IgD-negative memory B cell (primary cell): Measurements from ENCODE around the gene OR14A2. TPM values are rescaled to one million over a fixed set of nuclear protein-coding genes. Genes with fewer than 3 reads are reported as not detected.
"Not testable (repeated sequence)": the region's sequence is repeated elsewhere in the genome, so short reads cannot be mapped to it uniquely, and the experiment has no call there.

ENCODE experiments used
- H3K27ac Mint-ChIP-seq, 3 donors: one replicate each; pipeline ENCODE4 v1.8.0; 2020 to 2022; ENCODE audit warnings: mild to moderate bottlenecking in 3 of 3, mixed read lengths in 3 of 3, moderate library complexity in 1 of 3
- H3K27me3 Mint-ChIP-seq: one replicate; pipeline ENCODE4 v1.8.0; 2021; ENCODE audit warnings: mixed read lengths
- H3K36me3 Mint-ChIP-seq: one replicate; pipeline ENCODE4 v1.8.0; 2020; ENCODE audit warnings: mild to moderate bottlenecking, mixed read lengths
- H3K4me1 Mint-ChIP-seq, 3 donors: one replicate each; pipeline ENCODE4 v1.8.0; 2020 to 2022; ENCODE audit warnings: mixed read lengths in 3 of 3, mild to moderate bottlenecking in 1 of 3
- H3K4me3 Mint-ChIP-seq, 4 donors: one replicate each; pipeline ENCODE4 v1.8.0; 2020 to 2022; ENCODE audit warnings: mild to moderate bottlenecking in 4 of 4, mixed read lengths in 4 of 4, moderate library complexity in 3 of 4
- H3K9me3 Mint-ChIP-seq, 3 donors: one replicate each; pipeline ENCODE4 v1.8.0; 2020 to 2021; ENCODE audit warnings: mixed read lengths in 3 of 3, mild to moderate bottlenecking in 1 of 3
- polyA plus RNA-seq: library from polyadenylated mRNA; unstranded; fragments of 300-500 nt; fragmentation: Illumina TruSeq; gene quantifications from one replicate; pipeline ENCODE4 v1.2.3, GENCODE V29; 2021

The OR14A2 gene
- polyA plus RNA-seq, result not detected

GRCh38 chr1:247748041-247748440, at the start of gene OR14A2:
Gene OR14A2 (minus strand): TSS chr1:247748141.
- peaks cover 1% of the 10 kb centered on the region for H3K36me3 Mint-ChIP-seq
- H3K9me3 Mint-ChIP-seq, result peaks cover 0 to 7% (median 0%) of the 10 kb centered on the region in 3 donors

GRCh38 chr1:247797518-247797917, 49.6 kb upstream of the OR14A2 start:
- H3K36me3 Mint-ChIP-seq, result no peaks in the 10 kb centered on the region
- no peak overlapping the region for H3K27ac Mint-ChIP-seq
- peaks cover 0 to 2% (median 2%) of the 10 kb centered on the region in 3 donors for H3K9me3 Mint-ChIP-seq
- no peaks in the 10 kb centered on the region for H3K27me3 Mint-ChIP-seq
- no peaks in the 10 kb centered on the region for H3K4me1 Mint-ChIP-seq
- H3K4me3 Mint-ChIP-seq, result no peak overlapping the region

More at GRCh38 chr1:247748041-247748440, at the start of gene OR14A2:
- Mint-ChIP-seq H3K4me1 (no peaks in the 10 kb centered on the region), H3K27me3 (peaks cover 1% of the 10 kb centered on the region), H3K27ac (no peak within 1 kb of the TSS), H3K4me3 (no peak within 1 kb of the TSS)

- Mint-ChIP-seq H3K27ac (no peak overlapping the region), H3K27me3 (no peaks in the 10 kb centered on the region), H3K4me1 (no peaks in the 10 kb centered on the region), H3K36me3 (peaks cover 1% of the 10 kb centered on the region), H3K9me3 (peaks cover 0 to 4% (median 0%) of the 10 kb centered on the region in 3 donors), H3K4me3 (no peak overlapping the region)
These were observed 21.7 kb upstream of the OR14A2 start for GRCh38 chr1:247769603-247770002.

GRCh38 chr1:247760456-247760855, 12.5 kb upstream of the OR14A2 start, which contains the start of gene OR1C1:
Gene OR1C1 (minus strand): TSS chr1:247760556. CDS start chr1:247758406, 2,150 bp downstream.
- no peaks in the 10 kb centered on the region for H3K4me1 Mint-ChIP-seq
- no peaks in the 10 kb centered on the region for H3K27me3 Mint-ChIP-seq
- H3K27ac Mint-ChIP-seq, result no peak within 1 kb of the TSS
- H3K4me3 Mint-ChIP-seq, result no peak within 1 kb of the TSS
- no peaks in the 10 kb centered on the region for H3K36me3 Mint-ChIP-seq
- H3K9me3 Mint-ChIP-seq, result peaks cover 0 to 6% (median 4%) of the 10 kb centered on the region in 3 donors

GRCh38 chr1:247754311-247754710, 6.4 kb upstream of the OR14A2 start:
- H3K4me3 Mint-ChIP-seq, H3K4me1 Mint-ChIP-seq, H3K36me3 Mint-ChIP-seq, H3K27me3 Mint-ChIP-seq, H3K27ac Mint-ChIP-seq, H3K9me3 Mint-ChIP-seq: not testable (repeated sequence)

- H3K27me3 Mint-ChIP-seq, result peaks cover 1% of the 10 kb centered on the region
- no peaks in the 10 kb centered on the region for H3K36me3 Mint-ChIP-seq
- H3K4me1 Mint-ChIP-seq, result no peaks in the 10 kb centered on the region
- no peak overlapping the region for H3K27ac Mint-ChIP-seq
- H3K9me3 Mint-ChIP-seq, result peaks cover 0 to 9% (median 0%) of the 10 kb centered on the region in 3 donors
- H3K4me3 Mint-ChIP-seq, result no peak overlapping the region
These were observed 1.9 kb upstream of the OR14A2 start for GRCh38 chr1:247749870-247750269.

- Mint-ChIP-seq H3K27me3 (peaks cover 1% of the 10 kb centered on the region), H3K4me3 (no peak overlapping the region), H3K36me3 (peaks cover 1% of the 10 kb centered on the region), H3K27ac (no peak overlapping the region), H3K9me3 (peaks cover 0 to 7% (median 0%) of the 10 kb centered on the region in 3 donors), H3K4me1 (no peaks in the 10 kb centered on the region)
These were observed 325 bp downstream of the OR14A2 start for GRCh38 chr1:247747616-247748015.

GRCh38 chr1:247746391-247746935, 1.5 kb downstream of the OR14A2 start:
- H3K4me3 Mint-ChIP-seq, result no peak overlapping the region
- peaks cover 1% of the 10 kb centered on the region for H3K36me3 Mint-ChIP-seq
- peak overlapping the region in 1 of 3 donors; percentile 26 for H3K27ac Mint-ChIP-seq
- H3K9me3 Mint-ChIP-seq, result peaks cover 0 to 2% (median 0%) of the 10 kb centered on the region in 3 donors
- peaks cover 1% of the 10 kb centered on the region for H3K27me3 Mint-ChIP-seq
- no peaks in the 10 kb centered on the region for H3K4me1 Mint-ChIP-seq

GRCh38 chr1:247742215-247742760, 5.7 kb downstream of the OR14A2 start:
- not testable (repeated sequence) for H3K9me3 Mint-ChIP-seq, H3K4me3 Mint-ChIP-seq, H3K4me1 Mint-ChIP-seq, H3K27ac Mint-ChIP-seq, H3K36me3 Mint-ChIP-seq, H3K27me3 Mint-ChIP-seq

- Mint-ChIP-seq H3K9me3 (no peaks in the 10 kb centered on the region), H3K27ac (no peak overlapping the region), H3K4me1 (no peaks in the 10 kb centered on the region), H3K36me3 (peaks cover 1% of the 10 kb centered on the region), H3K27me3 (peaks cover 3% of the 10 kb centered on the region), H3K4me3 (no peak overlapping the region)
These were observed 6.2 kb downstream of the OR14A2 start for GRCh38 chr1:247741756-247742155.

GRCh38 chr1:247740721-247741120, 7.2 kb downstream of the OR14A2 start:
- no peaks in the 10 kb centered on the region for H3K4me1 Mint-ChIP-seq
- no peak overlapping the region for H3K4me3 Mint-ChIP-seq
- H3K36me3 Mint-ChIP-seq, result peaks cover 2% of the 10 kb centered on the region
- no peak overlapping the region for H3K27ac Mint-ChIP-seq
- peaks cover 3% of the 10 kb centered on the region for H3K27me3 Mint-ChIP-seq
- no peaks in the 10 kb centered on the region for H3K9me3 Mint-ChIP-seq

GRCh38 chr1:247738315-247738714, 9.6 kb downstream of the OR14A2 start, which contains the start of gene OR14K1:
Gene OR14K1 (plus strand): TSS chr1:247738615. CDS start chr1:247738615, 0 bp downstream.
- Mint-ChIP-seq H3K4me3 (no peak within 1 kb of the TSS), H3K36me3 (peaks cover 1% of the 10 kb centered on the region), H3K27me3 (peaks cover 3% of the 10 kb centered on the region), H3K9me3 (no peaks in the 10 kb centered on the region), H3K4me1 (no peaks in the 10 kb centered on the region), H3K27ac (peak within 1 kb of the TSS in 1 of 3 donors; percentile 38)

GRCh38 chr1:247721222-247721621, 26.7 kb downstream of the OR14A2 start:
- Mint-ChIP-seq H3K9me3 (peaks cover 0 to 2% (median 0%) of the 10 kb centered on the region in 3 donors), H3K4me3 (no peak overlapping the region), H3K4me1 (no peaks in the 10 kb centered on the region), H3K36me3 (no peaks in the 10 kb centered on the region), H3K27ac (no peak overlapping the region), H3K27me3 (peaks cover 2% of the 10 kb centered on the region)

GRCh38 chr1:247716546-247716945, 31.4 kb downstream of the OR14A2 start, which contains the start of gene OR6F1:
Gene OR6F1 (minus strand): TSS chr1:247716646. CDS start chr1:247712755, 3,891 bp downstream.
- no peaks in the 10 kb centered on the region for H3K9me3 Mint-ChIP-seq
- H3K4me1 Mint-ChIP-seq, result no peaks in the 10 kb centered on the region
- no peaks in the 10 kb centered on the region for H3K36me3 Mint-ChIP-seq
- H3K4me3 Mint-ChIP-seq, result no peak within 1 kb of the TSS
- no peak within 1 kb of the TSS for H3K27ac Mint-ChIP-seq
- H3K27me3 Mint-ChIP-seq, result peaks cover 2% of the 10 kb centered on the region

- peaks cover 0 to 4% (median 0%) of the 10 kb centered on the region in 3 donors for H3K9me3 Mint-ChIP-seq
- H3K27me3 Mint-ChIP-seq, result peaks cover 2% of the 10 kb centered on the region
- H3K36me3 Mint-ChIP-seq, result no peaks in the 10 kb centered on the region
- no peak overlapping the region for H3K4me3 Mint-ChIP-seq
- H3K4me1 Mint-ChIP-seq, result peaks cover 0 to 2% (median 0%) of the 10 kb centered on the region in 3 donors
- no peak overlapping the region for H3K27ac Mint-ChIP-seq
These were observed 34.2 kb downstream of the OR14A2 start for GRCh38 chr1:247713753-247714152.

GRCh38 chr1:247710681-247711080, 37.3 kb downstream of the OR14A2 start:
- H3K9me3 Mint-ChIP-seq, H3K4me1 Mint-ChIP-seq, H3K4me3 Mint-ChIP-seq, H3K27ac Mint-ChIP-seq, H3K27me3 Mint-ChIP-seq, H3K36me3 Mint-ChIP-seq: not testable (repeated sequence)
